ENCODE measurements around the gene CACNA1A.

GRCh38 chr19:13267889-13268288, 238.4 kb downstream of the CACNA1A start:
- TF ChIP-seq CTCF (conservative IDR thresholded peaks at IDR 0.05; ENCODE audit: low read depth, low read length) (no peak), CEBPB (IDR thresholded peaks at IDR 0.05; ENCODE audit: low read depth, low read length) (no peak), USF2 (IDR thresholded peaks at IDR 0.05; ENCODE audit: low read depth, low read length) (no peak), POLR2A (IDR thresholded peaks at IDR 0.05; ENCODE audit: low read depth, low read length) (no peak), RFX5 (IDR thresholded peaks at IDR 0.05; ENCODE audit: low read depth, low read length) (no peak), FOS (IDR thresholded peaks at IDR 0.05; ENCODE audit: low read depth, low read length) (no peak), ELK1 (IDR thresholded peaks at IDR 0.05; ENCODE audit: borderline replicate concordance, low read depth, low read length) (no peak), RCOR1 (IDR thresholded peaks at IDR 0.05; ENCODE audit: insufficient replicate concordance, low read length) (no peak), MAFK (IDR thresholded peaks at IDR 0.05; ENCODE audit: low read depth, low read length) (no peak), RAD21 (IDR thresholded peaks at IDR 0.05; ENCODE audit: low read length) (no peak), SMC3 (IDR thresholded peaks at IDR 0.05; ENCODE audit: low read depth, low read length) (no peak), MXI1 (IDR thresholded peaks at IDR 0.05; ENCODE audit: borderline replicate concordance, low read depth, low read length) (no peak)

Data from IMR-90 (cell line).